Measurements from ENCODE around the gene MEIOSIN. TPM values are rescaled to one million over a fixed set of nuclear protein-coding genes. Genes with fewer than 3 reads are reported as not detected.
A peak's percentile ranks its signal among the peaks of the same experiment; 100 is the strongest.

MEIOSIN gene
- total RNA-seq, 4 donors from 2014 or later = not detected

- H3K36me3 ChIP-seq = no peaks in the 10 kb centered on the region
- intact Hi-C loops (cut with DNase I; ENCODE audit: low total_unique reads) = no loop called here
- DNase-seq = peak; percentile 98 to 99
- H3K9me3 ChIP-seq = no peaks in the 10 kb centered on the region
- peak within 1 kb of the TSS; percentile 90 to 92 for H3K27ac ChIP-seq
- peaks cover 6 to 28% of the 10 kb centered on the region in 2 donors for H3K4me1 ChIP-seq
- no peaks in the 10 kb centered on the region for H3K27me3 ChIP-seq
- TF ChIP-seq CTCF (IDR thresholded peaks at IDR 0.05) = peak in 1 of 4 experiments; percentile 45
- TF ChIP-seq POLR2A (IDR thresholded peaks at IDR 0.05) = peak; percentile 87 to 93
- H3K4me3 ChIP-seq = peak within 1 kb of the TSS; percentile 47 to 94
Observed at GRCh38 chr19:45768984-45769782, 35.9 kb downstream of the MEIOSIN start, which contains the start of gene SIX5. TSS of gene SIX5 (minus strand) at chr19:45769252. CDS start at chr19:45768844, 408 bp downstream.

GRCh38 chr19:45769821-45770191 is 36.6 kb downstream of the MEIOSIN start:
- peak; percentile 72 for DNase-seq
- no peak for TF ChIP-seq CTCF (IDR thresholded peaks at IDR 0.05)
- peaks cover 6 to 22% of the 10 kb centered on the region in 2 donors for H3K4me1 ChIP-seq

GRCh38 chr19:45770192-45771101 is 37.2 kb downstream of the MEIOSIN start:
- Histone ChIP-seq H3K27me3 (no peaks in the 10 kb centered on the region), H3K9me3 (no peaks in the 10 kb centered on the region), H3K36me3 (no peaks in the 10 kb centered on the region), H3K4me3 (peak overlapping the region; percentile 47 to 55), H3K4me1 (peaks cover 3 to 16% of the 10 kb centered on the region in 2 donors), H3K27ac (peak overlapping the region; percentile 90 to 92)
- peak; percentile 96 to 98 for DNase-seq
- peak; percentile 54 to 61 for TF ChIP-seq POLR2A (IDR thresholded peaks at IDR 0.05)
- TF ChIP-seq CTCF (IDR thresholded peaks at IDR 0.05) = peak; percentile 93 to 99 (median 94)
- intact Hi-C loops (cut with DNase I; ENCODE audit: low total_unique reads) = no loop called here

More at GRCh38 chr19:45769821-45770191, 36.6 kb downstream of the MEIOSIN start:
- Histone ChIP-seq H3K27ac (peak overlapping the region; percentile 90 to 92), H3K27me3 (no peaks in the 10 kb centered on the region), H3K36me3 (no peaks in the 10 kb centered on the region), H3K9me3 (no peaks in the 10 kb centered on the region), H3K4me3 (peak overlapping the region; percentile 47 to 55)
- intact Hi-C loops (cut with DNase I; ENCODE audit: low total_unique reads) = no loop called here

GRCh38 chr19:45771311-45771933 is 38.2 kb downstream of the MEIOSIN start:
- no peaks in the 10 kb centered on the region for H3K9me3 ChIP-seq
- H3K4me3 ChIP-seq = peak overlapping the region in 1 of 2 donors; percentile 55
- peak; percentile 48 to 53 for DNase-seq
- H3K27me3 ChIP-seq = no peaks in the 10 kb centered on the region
- intact Hi-C loops (cut with DNase I; ENCODE audit: low total_unique reads) = no loop called here
- TF ChIP-seq POLR2A (IDR thresholded peaks at IDR 0.05) (no peak), CTCF (IDR thresholded peaks at IDR 0.05) (no peak)
- H3K27ac ChIP-seq = peak overlapping the region; percentile 90 to 92
- H3K36me3 ChIP-seq = no peaks in the 10 kb centered on the region
- peaks cover 0 to 7% of the 10 kb centered on the region in 2 donors for H3K4me1 ChIP-seq

All from uterus (tissue), 4 donors.